ENCODE data around the gene TXLNA.
A peak's percentile ranks its signal among the peaks of the same experiment; 100 is the strongest.

DNA sequence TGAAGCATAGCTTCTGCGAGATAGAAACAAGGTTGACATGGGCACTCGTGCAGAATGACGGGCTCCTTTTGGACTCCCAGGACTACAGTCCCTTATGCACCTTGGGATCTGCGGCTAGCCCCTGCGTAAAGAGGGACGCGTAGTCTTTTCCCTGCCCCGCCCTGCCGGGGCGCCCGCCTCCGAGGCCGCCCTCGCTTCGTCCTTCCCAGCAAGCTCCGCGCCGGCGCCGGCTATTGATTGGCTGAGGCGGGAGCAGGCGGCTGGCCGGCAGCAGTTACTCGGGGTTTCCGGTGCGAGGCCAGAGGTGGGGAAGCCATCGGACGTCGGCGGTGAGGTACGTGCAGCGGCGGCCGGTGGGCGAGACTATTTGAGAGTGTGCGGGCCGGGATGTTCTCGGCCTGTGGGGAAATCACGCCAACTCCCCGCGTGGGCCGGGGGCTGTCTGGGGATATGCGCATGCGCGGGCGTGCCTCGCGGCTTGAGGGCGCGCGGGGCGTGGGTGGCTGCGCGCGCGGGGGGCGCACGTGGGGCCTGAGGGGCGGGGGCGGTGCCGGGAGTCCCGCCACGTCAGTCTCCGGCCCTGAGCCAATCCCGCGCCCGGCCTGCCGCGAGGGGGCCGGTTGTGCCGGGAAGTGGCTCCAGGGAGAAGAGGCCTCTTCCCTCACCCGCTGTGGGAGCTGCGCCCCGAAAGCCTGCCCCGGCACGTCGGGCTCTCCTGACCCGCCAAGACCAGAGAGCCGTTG, at the start of gene TXLNA:
- TF ChIP-seq POLR2A (IDR thresholded peaks at IDR 0.05): no peak
- TF ChIP-seq, protein P1, sequence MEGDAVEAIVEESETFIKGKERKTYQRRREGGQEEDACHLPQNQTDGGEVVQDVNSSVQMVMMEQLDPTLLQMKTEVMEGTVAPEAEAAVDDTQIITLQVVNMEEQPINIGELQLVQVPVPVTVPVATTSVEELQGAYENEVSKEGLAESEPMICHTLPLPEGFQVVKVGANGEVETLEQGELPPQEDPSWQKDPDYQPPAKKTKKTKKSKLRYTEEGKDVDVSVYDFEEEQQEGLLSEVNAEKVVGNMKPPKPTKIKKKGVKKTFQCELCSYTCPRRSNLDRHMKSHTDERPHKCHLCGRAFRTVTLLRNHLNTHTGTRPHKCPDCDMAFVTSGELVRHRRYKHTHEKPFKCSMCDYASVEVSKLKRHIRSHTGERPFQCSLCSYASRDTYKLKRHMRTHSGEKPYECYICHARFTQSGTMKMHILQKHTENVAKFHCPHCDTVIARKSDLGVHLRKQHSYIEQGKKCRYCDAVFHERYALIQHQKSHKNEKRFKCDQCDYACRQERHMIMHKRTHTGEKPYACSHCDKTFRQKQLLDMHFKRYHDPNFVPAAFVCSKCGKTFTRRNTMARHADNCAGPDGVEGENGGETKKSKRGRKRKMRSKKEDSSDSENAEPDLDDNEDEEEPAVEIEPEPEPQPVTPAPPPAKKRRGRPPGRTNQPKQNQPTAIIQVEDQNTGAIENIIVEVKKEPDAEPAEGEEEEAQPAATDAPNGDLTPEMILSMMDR (IDR thresholded peaks at IDR 0.05): peak in 2 of 3 donors; percentile 12 to 27
